Left lobe of liver (tissue), 2 donors: Measurements from ENCODE around the gene ARPP19. TPM values are rescaled to one million over a fixed set of nuclear protein-coding genes. Genes with fewer than 3 reads are reported as not detected.
"Not testable (repeated sequence)": the region's sequence is repeated elsewhere in the genome, so short reads cannot be mapped to it uniquely, and the experiment has no call there.

Source experiments
- ATAC-seq: fragments of 200-7000 bp; cut with Tn5 transposase; one replicate; pipeline ENCODE4 v1.9.1; 2020; ENCODE audit warnings: mild to moderate bottlenecking, moderate library complexity
- DNase-seq: peaks from one replicate; pipeline ENCODE4 v3.0.0-alpha.2; 2020; ENCODE audit warnings: low spot score
- total RNA-seq: library from RNA; stranded (reverse); gene quantifications from one replicate; pipeline ENCODE4 v1.2.1, GENCODE V29; 2021
- donor health status: DM: no; HTN: no; CAD: no; lungs with moderate emphysema.
- donor health status: DM: no; HTN: yes; CAD: no.

ARPP19 gene
- total RNA-seq, result 42.6 TPM

- DNase-seq, result peak; percentile 92
- ATAC-seq, result peak; percentile 89
Observed at GRCh38 chr15:52568601-52569585, at the start of gene ARPP19. TSS of gene ARPP19 (minus strand) at chr15:52569030. CDS start at chr15:52568892, 138 bp downstream.

GRCh38 chr15:52617026-52617425, 48.2 kb upstream of the ARPP19 start:
- ATAC-seq (no peak), DNase-seq (no peak)

- ATAC-seq (no peak), DNase-seq (no peak)
Observed at GRCh38 chr15:52615302-52615701, 46.5 kb upstream of the ARPP19 start.

- ATAC-seq (peak; percentile 48), DNase-seq (no peak)
Observed at GRCh38 chr15:52609593-52609992, 40.8 kb upstream of the ARPP19 start.

- DNase-seq, result no peak
- no peak for ATAC-seq
Observed at GRCh38 chr15:52584414-52584813, 15.6 kb upstream of the ARPP19 start.

GRCh38 chr15:52579852-52580251, 11.0 kb upstream of the ARPP19 start:
- peak; percentile 49 for ATAC-seq

GRCh38 chr15:52576692-52577091, 7.9 kb upstream of the ARPP19 start:
- ATAC-seq, result no peak
- DNase-seq, result no peak

More at GRCh38 chr15:52579852-52580251, 11.0 kb upstream of the ARPP19 start:
- no peak for DNase-seq

- not testable (repeated sequence) for DNase-seq, ATAC-seq
Observed at GRCh38 chr15:52575573-52575972, 6.7 kb upstream of the ARPP19 start.

- no peak for DNase-seq
Observed at GRCh38 chr15:52575072-52575471, 6.2 kb upstream of the ARPP19 start.

GRCh38 chr15:52574623-52575022, 5.8 kb upstream of the ARPP19 start:
- ATAC-seq, result peak; percentile 82
- DNase-seq, result not testable (repeated sequence)

More at GRCh38 chr15:52575072-52575471, 6.2 kb upstream of the ARPP19 start:
- no peak for ATAC-seq

GRCh38 chr15:52567871-52568600, 794 bp downstream of the ARPP19 start:
- ATAC-seq (peak; percentile 69), DNase-seq (peak; percentile 74)

GRCh38 chr15:52566889-52567288, 1.9 kb downstream of the ARPP19 start:
- ATAC-seq, result no peak
- no peak for DNase-seq

- not testable (repeated sequence) for DNase-seq, ATAC-seq
Observed at GRCh38 chr15:52565417-52566358, 3.1 kb downstream of the ARPP19 start.

- DNase-seq (no peak), ATAC-seq (peak; percentile 29)
Observed at GRCh38 chr15:52563501-52564060, 5.2 kb downstream of the ARPP19 start.

- no peak for ATAC-seq
- DNase-seq, result no peak
Observed at GRCh38 chr15:52559575-52559974, 9.3 kb downstream of the ARPP19 start.

GRCh38 chr15:52559022-52559421, 9.8 kb downstream of the ARPP19 start:
- DNase-seq, result no peak
- no peak for ATAC-seq

GRCh38 chr15:52558196-52558595, 10.6 kb downstream of the ARPP19 start:
- ATAC-seq (no peak), DNase-seq (no peak)

- ATAC-seq (no peak), DNase-seq (no peak)
Observed at GRCh38 chr15:52557274-52557641, 11.6 kb downstream of the ARPP19 start.

GRCh38 chr15:52556524-52557273, 12.1 kb downstream of the ARPP19 start:
- DNase-seq (no peak), ATAC-seq (no peak)
